Measurements from ENCODE around the gene CHPT1. TPM values are rescaled to one million over a fixed set of nuclear protein-coding genes. Genes with fewer than 3 reads are reported as not detected.

The CHPT1 gene
- 36.8 and 42.7 TPM in 2 replicates for total RNA-seq

GRCh38 chr12:101697197-101697929 lies at the start of gene CHPT1:
CHPT1 (plus strand) TSS chr12:101697640; CDS start chr12:101697862, 222 bp downstream.
- CTCF ChIA-PET: interaction anchor here (1.4 kb wide), 1 partner anchor 62 kb away, joined by 6 read pairs; no protein-coding TSS in a partner anchor
- H3K4me3 Mint-ChIP-seq: peak within 1 kb of the TSS; percentile 94
- peaks cover 10% of the 10 kb centered on the region for H3K36me3 Mint-ChIP-seq (ENCODE audit: low read depth)
- POLR2A ChIA-PET: interaction anchor here (0.7 to 2.2 kb wide), 10 partner anchors 9 to 289 kb away, joined by 3 to 31 read pairs (median 4); partner anchors contain the start of genes ARL1 and DRAM1
- H3K27ac Mint-ChIP-seq: peak within 1 kb of the TSS; percentile 93
- DNase-seq (peak; percentile 78), ATAC-seq (ENCODE audit: low read depth) (peak; percentile 78)
- no peak for TF ChIP-seq CTCF (IDR thresholded peaks at IDR 0.05)
- no peaks in the 10 kb centered on the region for H3K27me3 Mint-ChIP-seq
- intact Hi-C loops (cut with micrococcal nuclease): loop anchor here (1.0 to 5.0 kb wide), 10 partner anchors 26 to 365 kb away; partner anchors contain the start of gene GNPTAB
- no peaks in the 10 kb centered on the region for H3K9me3 Mint-ChIP-seq
- peaks cover 60% of the 10 kb centered on the region for H3K4me1 Mint-ChIP-seq

GRCh38 chr12:101647711-101648110 lies 49.7 kb upstream of the CHPT1 start:
- ATAC-seq (ENCODE audit: low read depth) (peak; percentile 28), DNase-seq (no peak)
- H3K4me1 Mint-ChIP-seq: peaks cover 14% of the 10 kb centered on the region
- no peaks in the 10 kb centered on the region for H3K36me3 Mint-ChIP-seq (ENCODE audit: low read depth)
- ChIA-PET CTCF (no interaction called here), POLR2A (interaction anchor here (0.6 to 0.8 kb wide), 3 partner anchors 19 to 96 kb away, joined by 3 to 4 read pairs (median 3); no protein-coding TSS in a partner anchor)
- H3K4me3 Mint-ChIP-seq: no peak overlapping the region
- intact Hi-C loops (cut with micrococcal nuclease): loop anchor here (1.0 kb wide), 1 partner anchor 12 kb away; no protein-coding TSS in a partner anchor
- peak overlapping the region; percentile 22 for H3K27ac Mint-ChIP-seq
- TF ChIP-seq CTCF (IDR thresholded peaks at IDR 0.05): no peak
- peaks cover 2% of the 10 kb centered on the region for H3K27me3 Mint-ChIP-seq
- no peaks in the 10 kb centered on the region for H3K9me3 Mint-ChIP-seq

GRCh38 chr12:101648195-101648594 lies 49.2 kb upstream of the CHPT1 start:
- intact Hi-C loops (cut with micrococcal nuclease): loop anchor here (1.0 kb wide), 1 partner anchor 13 kb away; no protein-coding TSS in a partner anchor
- Mint-ChIP-seq H3K9me3 (no peaks in the 10 kb centered on the region), H3K27ac (peak overlapping the region; percentile 22), H3K4me1 (peaks cover 14% of the 10 kb centered on the region), H3K4me3 (no peak overlapping the region), H3K36me3 (ENCODE audit: low read depth) (no peaks in the 10 kb centered on the region), H3K27me3 (no peaks in the 10 kb centered on the region)
- ChIA-PET POLR2A (interaction anchor here (0.6 to 0.8 kb wide), 4 partner anchors 13 to 96 kb away, joined by 3 to 4 read pairs (median 3); no protein-coding TSS in a partner anchor), CTCF (no interaction called here)
- TF ChIP-seq CTCF (IDR thresholded peaks at IDR 0.05): no peak
- ATAC-seq (ENCODE audit: low read depth) (peak; percentile 90), DNase-seq (no peak)

- no peak for TF ChIP-seq CTCF (IDR thresholded peaks at IDR 0.05)
- DNase-seq (no peak), ATAC-seq (ENCODE audit: low read depth) (no peak)
- intact Hi-C loops (cut with micrococcal nuclease): no loop called here
- no peaks in the 10 kb centered on the region for H3K27me3 Mint-ChIP-seq
- ChIA-PET POLR2A (no interaction called here), CTCF (no interaction called here)
- H3K36me3 Mint-ChIP-seq (ENCODE audit: low read depth): no peaks in the 10 kb centered on the region
- peaks cover 24% of the 10 kb centered on the region for H3K4me1 Mint-ChIP-seq
- H3K4me3 Mint-ChIP-seq: no peak overlapping the region
- no peaks in the 10 kb centered on the region for H3K9me3 Mint-ChIP-seq
- H3K27ac Mint-ChIP-seq: no peak overlapping the region
These were observed 46.9 kb upstream of the CHPT1 start for GRCh38 chr12:101650346-101651117.

GRCh38 chr12:101653030-101653429 lies 44.4 kb upstream of the CHPT1 start:
- ATAC-seq (ENCODE audit: low read depth) (no peak), DNase-seq (no peak)
- ChIA-PET CTCF (no interaction called here), POLR2A (no interaction called here)
- H3K27me3 Mint-ChIP-seq: no peaks in the 10 kb centered on the region
- no peak overlapping the region for H3K4me3 Mint-ChIP-seq
- intact Hi-C loops (cut with micrococcal nuclease): no loop called here
- TF ChIP-seq CTCF (IDR thresholded peaks at IDR 0.05): no peak
- H3K9me3 Mint-ChIP-seq: no peaks in the 10 kb centered on the region
- H3K27ac Mint-ChIP-seq: no peak overlapping the region
- peaks cover 25% of the 10 kb centered on the region for H3K4me1 Mint-ChIP-seq
- H3K36me3 Mint-ChIP-seq (ENCODE audit: low read depth): no peaks in the 10 kb centered on the region
